ENCODE data around the gene TMEM61.

TMEM61 gene

DNA sequence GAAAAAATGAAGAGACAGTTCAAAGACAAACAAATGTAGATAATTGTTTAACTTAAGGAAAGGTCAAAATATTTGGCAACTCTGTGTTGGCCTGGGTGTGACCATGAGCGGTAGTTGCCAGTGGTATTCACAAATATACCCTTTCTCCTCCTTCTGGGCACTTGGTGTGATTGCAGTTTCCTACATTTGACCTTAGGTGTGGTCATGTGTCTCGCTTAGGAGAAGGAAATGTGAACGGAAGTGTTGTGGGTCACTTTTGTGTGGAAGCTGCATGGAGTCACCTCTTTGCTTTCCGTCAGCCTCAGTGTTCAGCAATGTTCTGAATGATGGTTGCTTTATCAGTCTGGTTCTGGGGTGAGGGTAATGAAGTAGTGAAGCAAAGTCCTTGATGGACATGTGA, 55.5 kb downstream of the TMEM61 start:
- H3K4me3 ChIP-seq (ENCODE audit: control insufficient read depth, low read depth, low read length), result no peak overlapping the region
- TF ChIP-seq, protein P1, sequence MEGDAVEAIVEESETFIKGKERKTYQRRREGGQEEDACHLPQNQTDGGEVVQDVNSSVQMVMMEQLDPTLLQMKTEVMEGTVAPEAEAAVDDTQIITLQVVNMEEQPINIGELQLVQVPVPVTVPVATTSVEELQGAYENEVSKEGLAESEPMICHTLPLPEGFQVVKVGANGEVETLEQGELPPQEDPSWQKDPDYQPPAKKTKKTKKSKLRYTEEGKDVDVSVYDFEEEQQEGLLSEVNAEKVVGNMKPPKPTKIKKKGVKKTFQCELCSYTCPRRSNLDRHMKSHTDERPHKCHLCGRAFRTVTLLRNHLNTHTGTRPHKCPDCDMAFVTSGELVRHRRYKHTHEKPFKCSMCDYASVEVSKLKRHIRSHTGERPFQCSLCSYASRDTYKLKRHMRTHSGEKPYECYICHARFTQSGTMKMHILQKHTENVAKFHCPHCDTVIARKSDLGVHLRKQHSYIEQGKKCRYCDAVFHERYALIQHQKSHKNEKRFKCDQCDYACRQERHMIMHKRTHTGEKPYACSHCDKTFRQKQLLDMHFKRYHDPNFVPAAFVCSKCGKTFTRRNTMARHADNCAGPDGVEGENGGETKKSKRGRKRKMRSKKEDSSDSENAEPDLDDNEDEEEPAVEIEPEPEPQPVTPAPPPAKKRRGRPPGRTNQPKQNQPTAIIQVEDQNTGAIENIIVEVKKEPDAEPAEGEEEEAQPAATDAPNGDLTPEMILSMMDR (conservative IDR thresholded peaks at IDR 0.05; ENCODE audit: control insufficient read depth, insufficient read depth, low read depth, low read length), result no peak
- DNase-seq (ENCODE audit: low read depth), result no peak

DNA sequence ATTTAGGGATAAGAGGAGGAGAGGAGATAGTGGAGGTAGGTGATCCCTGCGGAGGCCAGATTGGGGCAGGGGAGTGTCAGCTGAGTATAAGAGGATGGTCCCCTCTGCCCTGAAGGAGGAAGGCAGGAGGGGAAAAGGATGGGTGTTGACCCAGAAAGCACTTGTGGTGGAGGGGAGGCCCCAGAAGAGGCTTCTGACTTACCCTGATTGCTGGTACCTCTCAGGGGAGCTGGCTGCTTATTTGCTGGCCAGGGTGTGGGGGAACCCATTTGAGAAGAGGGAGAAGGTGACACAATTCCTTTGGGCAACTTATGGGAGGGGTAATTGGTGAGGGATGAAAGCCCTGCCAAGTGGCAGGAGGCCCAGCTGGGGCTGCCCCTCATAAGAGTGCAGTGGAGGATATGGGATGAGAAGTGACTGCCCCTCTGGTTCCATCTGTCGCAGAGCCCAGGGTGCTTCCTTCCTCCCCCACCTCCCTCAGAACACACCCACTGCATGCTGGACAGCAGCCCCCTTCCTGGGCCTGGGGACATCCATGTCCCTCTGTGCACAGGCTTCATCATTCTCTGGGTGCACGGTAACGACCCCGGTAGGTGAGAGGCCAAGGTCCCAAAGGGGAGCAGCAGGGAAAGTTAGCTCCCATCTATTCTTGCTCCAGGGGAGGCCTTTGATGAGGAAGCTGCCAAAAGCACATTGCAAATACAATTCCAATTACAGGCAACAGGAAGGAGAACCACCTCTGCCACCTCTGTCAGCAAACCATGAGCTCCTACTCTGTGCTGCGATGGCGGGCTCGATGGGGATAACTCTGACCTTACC, 57.5 kb downstream of the TMEM61 start:
- DNase-seq (ENCODE audit: low read depth), result no peak
- TF ChIP-seq, protein P1 (conservative IDR thresholded peaks at IDR 0.05; ENCODE audit: control insufficient read depth, insufficient read depth, low read depth, low read length), result no peak
- no peak overlapping the region for H3K4me3 ChIP-seq (ENCODE audit: control insufficient read depth, low read depth, low read length)

DNA sequence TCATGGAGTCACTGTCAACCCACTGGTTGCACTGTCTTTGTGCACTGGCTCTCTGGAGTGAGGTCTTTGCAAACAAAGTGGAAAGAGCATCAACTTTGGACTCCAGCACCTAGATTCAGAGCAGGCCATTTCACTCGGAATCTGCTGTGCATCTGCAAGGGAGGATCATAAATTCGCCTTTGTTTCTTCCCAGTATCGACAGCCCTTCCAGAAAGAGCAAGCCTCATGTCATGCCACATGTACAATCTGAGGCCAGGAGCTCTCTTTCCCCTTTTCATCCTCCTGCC, 58.1 kb downstream of the TMEM61 start:
- TF ChIP-seq, protein P1 (conservative IDR thresholded peaks at IDR 0.05; ENCODE audit: control insufficient read depth, insufficient read depth, low read depth, low read length), result no peak

DNA sequence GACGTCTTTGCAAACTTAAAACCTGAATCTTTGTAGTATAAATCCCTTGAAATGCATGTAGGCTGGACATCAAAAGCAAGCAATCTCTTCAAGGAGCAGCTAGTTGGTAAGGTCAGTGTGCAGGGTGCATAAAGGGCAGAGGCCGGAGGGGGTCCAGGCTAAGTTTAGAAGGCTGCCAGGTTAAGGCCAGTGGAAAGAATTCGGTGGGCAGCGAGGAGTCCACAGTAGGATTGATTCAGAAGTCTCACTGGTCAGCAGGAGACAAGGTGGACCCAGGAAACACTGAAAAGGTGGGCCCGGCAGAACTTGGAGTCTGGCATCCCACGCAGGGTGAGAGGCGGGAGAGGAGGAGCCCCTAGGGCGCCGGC, 58.5 kb downstream of the TMEM61 start:
- peak overlapping the region; percentile 61 for H3K4me3 ChIP-seq (ENCODE audit: control insufficient read depth, low read depth, low read length)
- no peak for DNase-seq (ENCODE audit: low read depth)
- TF ChIP-seq, protein P1 (conservative IDR thresholded peaks at IDR 0.05; ENCODE audit: control insufficient read depth, insufficient read depth, low read depth, low read length), result no peak

More for the DNA sequence above, 58.1 kb downstream of the TMEM61 start:
- no peak for DNase-seq (ENCODE audit: low read depth)
- H3K4me3 ChIP-seq (ENCODE audit: control insufficient read depth, low read depth, low read length), result no peak overlapping the region

DNA sequence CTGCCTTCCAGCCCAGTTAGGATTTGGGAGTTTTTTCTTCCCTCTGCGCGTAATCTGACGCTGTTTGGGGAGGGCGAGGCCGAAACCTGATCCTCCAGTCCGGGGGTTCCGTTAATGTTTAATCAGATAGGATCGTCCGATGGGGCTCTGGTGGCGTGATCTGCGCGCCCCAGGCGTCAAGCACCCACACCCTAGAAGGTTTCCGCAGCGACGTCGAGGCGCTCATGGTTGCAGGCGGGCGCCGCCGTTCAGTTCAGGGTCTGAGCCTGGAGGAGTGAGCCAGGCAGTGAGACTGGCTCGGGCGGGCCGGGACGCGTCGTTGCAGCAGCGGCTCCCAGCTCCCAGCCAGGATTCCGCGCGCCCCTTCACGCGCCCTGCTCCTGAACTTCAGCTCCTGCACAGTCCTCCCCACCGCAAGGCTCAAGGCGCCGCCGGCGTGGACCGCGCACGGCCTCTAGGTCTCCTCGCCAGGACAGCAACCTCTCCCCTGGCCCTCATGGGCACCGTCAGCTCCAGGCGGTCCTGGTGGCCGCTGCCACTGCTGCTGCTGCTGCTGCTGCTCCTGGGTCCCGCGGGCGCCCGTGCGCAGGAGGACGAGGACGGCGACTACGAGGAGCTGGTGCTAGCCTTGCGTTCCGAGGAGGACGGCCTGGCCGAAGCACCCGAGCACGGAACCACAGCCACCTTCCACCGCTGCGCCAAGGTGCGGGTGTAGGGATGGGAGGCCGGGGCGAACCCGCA, 59.1 kb downstream of the TMEM61 start, which contains the start of gene PCSK9:
PCSK9 (plus strand) TSS at position 207 of the 741 bp plus-strand sequence; CDS start at position 497, 290 bp downstream.
- H3K4me3 ChIP-seq (ENCODE audit: control insufficient read depth, low read depth, low read length), result peak within 1 kb of the TSS; percentile 61
- TF ChIP-seq, protein P1 (conservative IDR thresholded peaks at IDR 0.05; ENCODE audit: control insufficient read depth, insufficient read depth, low read depth, low read length), result no peak
- DNase-seq (ENCODE audit: low read depth), result peak; percentile 66

DNA sequence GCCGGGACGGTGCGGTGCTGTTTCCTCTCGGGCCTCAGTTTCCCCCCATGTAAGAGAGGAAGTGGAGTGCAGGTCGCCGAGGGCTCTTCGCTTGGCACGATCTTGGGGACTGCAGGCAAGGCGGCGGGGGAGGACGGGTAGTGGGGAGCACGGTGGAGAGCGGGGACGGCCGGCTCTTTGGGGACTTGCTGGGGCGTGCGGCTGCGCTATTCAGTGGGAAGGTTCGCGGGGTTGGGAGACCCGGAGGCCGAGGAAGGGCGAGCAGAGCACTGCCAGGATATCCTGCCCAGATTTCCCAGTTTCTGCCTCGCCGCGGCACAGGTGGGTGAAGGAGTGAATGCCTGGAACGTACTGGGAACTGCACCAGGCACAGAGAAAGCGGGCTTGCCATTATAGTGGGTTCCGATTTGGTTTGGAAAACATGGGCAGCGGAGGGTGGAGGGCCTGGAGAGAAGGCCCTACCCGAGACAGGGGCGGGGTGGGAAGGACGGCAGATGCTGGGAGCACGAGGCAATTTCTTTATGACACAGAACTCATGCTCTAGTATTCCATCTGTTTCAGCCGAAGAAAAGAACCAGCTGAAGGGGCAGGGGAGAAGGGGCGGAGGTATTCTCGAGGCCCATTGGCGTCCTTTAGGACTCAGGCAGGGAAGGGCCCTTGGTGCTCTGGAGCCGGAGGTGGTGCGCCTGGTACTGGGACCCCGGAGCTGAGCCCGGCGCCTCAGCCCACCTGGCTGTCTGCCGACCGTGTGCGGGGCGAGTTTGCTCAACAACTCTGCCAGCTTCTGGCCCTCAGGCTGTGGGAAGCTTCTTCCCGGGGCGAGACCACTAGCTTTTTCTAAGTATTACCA, 59.9 kb downstream of the TMEM61 start:
- H3K4me3 ChIP-seq (ENCODE audit: control insufficient read depth, low read depth, low read length), result peak overlapping the region; percentile 61
- TF ChIP-seq, protein P1 (conservative IDR thresholded peaks at IDR 0.05; ENCODE audit: control insufficient read depth, insufficient read depth, low read depth, low read length), result no peak
- no peak for DNase-seq (ENCODE audit: low read depth)

Data from fibroblast of mammary gland (primary cell).